ENCODE measurements around the gene CLMN.

CLMN gene

DNA sequence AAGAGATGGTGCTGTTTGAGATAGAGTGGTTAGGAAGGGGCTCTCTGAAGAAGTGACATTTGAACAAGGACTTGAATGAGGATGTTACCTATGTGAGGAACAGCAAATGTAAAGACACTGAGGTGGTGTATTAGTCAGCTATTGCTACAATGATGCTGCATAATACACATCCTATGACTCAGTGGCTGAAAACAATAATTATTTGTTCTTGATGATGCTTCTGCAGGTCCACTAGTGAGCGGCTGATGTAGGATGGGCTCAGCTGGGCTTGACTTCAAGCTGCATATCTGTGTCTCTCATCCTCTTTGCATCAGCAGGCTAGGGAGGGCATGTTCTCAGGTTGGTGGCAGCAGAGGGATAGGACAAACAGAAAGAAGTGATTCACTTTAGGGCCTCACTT is 21.4 kb upstream of the CLMN start:
- no peak for DNase-seq (ENCODE audit: low read depth)

DNA sequence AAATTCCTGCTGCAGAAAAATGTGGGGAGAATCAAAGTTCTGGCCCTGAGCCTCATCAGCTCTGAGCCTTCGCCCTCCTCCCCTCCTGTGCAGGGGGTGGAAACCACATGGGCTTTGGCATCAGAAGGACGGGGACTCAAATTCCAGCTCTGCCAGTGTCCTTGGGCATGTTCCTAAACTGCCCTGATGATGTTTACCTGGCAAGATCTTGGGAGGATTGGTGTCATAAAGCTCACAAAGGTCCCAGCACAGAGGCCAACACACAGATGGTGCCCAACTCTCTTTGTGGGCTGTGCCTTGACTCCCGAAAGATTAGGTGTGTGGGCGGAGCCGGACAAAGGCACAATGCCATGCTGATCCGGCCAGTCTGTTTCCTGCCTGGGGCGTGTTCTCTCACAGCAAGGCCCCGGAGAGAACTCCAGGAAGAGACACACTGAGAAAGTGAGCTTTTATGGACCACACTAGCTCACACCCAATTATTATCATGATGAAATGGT is 20.5 kb upstream of the CLMN start:
- no peak for DNase-seq (ENCODE audit: low read depth)

DNA sequence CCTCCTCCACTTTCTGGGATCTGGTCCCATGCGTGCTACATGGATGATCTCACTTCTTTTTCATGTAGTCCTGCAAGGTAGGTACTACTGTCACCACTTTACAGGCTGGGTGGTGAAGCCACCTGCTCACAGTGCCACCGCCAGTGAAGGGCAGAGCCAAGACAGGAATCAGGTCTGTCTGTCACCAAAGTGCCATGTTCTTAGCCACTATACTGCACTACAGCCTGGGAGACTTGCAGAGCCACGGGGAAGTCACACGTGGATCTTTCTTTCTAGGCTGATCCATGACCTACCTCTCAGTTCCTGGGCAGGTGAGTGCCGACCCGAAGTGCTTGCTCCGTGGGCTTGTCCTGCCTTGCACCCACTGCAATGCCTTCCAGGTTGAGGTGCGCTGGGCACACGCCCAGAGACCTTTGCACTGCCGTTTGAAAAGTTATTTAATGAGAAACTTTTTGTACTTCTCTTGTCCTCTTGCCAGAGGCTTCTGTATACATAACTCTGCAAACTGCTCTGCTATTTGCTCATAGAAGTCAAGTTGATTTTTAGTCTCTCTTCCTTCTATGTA is 19.7 kb upstream of the CLMN start:
- DNase-seq (ENCODE audit: low read depth), result no peak

- no peak for DNase-seq (ENCODE audit: low read depth)
These were observed 18.7 kb upstream of the CLMN start for GRCh38 chr14:95338436-95338835.

GRCh38 chr14:95337041-95337595 is 17.4 kb upstream of the CLMN start:
- DNase-seq (ENCODE audit: low read depth), result no peak

GRCh38 chr14:95336192-95336760 is 16.6 kb upstream of the CLMN start:
- no peak for DNase-seq (ENCODE audit: low read depth)

GRCh38 chr14:95335071-95335470 is 15.4 kb upstream of the CLMN start:
- no peak for DNase-seq (ENCODE audit: low read depth)

DNA sequence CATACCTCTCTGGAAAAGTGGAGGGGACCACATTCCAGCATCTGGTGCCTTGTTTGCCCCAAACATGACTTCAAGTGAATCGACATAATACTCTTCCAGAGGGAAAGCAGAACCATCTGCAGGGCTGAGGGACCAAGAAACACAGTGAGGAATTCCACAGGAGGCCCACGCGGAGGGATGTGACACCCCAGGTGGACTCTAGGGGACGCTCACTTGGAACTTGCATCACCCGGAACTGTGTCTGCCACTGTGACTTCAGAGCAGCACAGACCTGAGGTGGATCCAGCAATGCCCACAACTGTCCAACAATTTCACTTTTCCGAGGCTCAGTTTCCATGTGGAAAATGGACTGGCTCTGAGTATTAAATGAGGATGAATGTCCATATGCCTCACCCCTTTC is 14.3 kb upstream of the CLMN start:
- no peak for DNase-seq (ENCODE audit: low read depth)

- DNase-seq (ENCODE audit: low read depth), result no peak
These were observed 12.9 kb upstream of the CLMN start for GRCh38 chr14:95332641-95333040.

DNA sequence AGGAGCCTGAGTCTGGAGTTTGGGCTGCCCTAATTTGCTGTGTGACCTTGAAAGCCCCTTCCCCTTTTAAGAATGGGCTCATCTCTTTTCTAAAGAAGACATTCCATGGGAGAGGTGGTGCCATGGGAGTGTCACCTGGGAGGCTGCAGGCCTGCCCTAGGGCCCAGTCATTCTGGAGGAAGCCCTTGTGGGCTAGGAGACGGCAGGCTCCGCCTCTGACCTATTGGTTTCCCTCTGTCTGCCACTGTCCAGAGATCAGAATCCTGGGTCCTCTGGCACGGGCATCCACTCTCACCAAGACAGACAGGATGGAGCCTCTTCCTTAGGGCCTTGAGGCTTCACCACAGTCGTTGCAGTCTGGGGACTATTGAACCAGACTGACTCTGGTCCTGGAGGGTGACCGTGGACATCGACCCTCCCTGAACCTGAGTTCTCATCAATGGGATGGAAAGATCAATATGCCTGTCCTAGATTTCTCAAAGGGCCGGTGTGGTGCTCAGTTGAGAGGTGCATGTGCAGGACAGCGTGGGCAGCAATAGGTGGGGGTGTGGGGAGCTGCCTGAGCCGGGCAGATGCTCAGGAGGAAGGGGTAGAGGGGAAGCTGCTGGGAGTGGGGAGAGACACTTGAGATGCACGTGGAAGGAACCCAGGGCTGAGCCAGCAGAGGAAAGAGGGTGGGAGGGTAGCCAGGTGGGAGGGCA is 12.2 kb upstream of the CLMN start:
- DNase-seq (ENCODE audit: low read depth), result no peak

DNA sequence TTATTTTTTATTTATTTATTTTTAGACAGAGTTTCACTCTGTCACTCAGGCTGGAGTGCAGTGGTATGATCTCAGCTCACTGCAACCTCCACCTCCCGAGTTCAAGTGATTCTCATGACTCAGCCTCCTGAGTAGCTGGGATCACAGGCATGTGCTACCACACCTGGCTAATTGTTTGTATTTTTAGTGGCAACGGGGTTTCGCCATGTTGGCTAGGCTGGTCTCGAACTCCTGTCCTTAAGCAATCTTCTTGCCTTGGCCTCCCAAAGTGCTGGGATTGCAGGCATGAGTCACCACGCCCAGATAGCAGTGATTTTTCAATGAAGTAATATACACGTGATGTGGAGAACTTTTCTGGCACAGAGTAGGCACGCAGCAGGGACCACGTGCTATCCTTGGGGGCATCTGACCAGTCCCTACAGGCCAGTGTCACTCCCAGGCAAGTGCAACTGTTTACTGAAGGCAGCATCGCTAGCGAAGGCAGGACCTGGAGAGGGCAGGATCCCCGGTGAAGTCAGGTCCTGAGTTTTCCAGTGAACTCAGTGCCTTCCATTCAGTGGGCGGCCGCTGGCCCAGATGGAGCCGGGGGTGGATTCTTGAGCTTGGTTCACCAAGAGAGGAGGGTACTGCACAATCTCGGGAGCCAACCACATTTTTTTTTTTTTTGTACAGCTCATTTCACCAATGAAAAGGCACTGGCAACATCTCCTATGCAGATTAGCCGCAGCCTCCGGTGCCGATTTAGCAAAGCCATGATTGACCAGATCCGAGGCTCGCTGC is 11.1 kb upstream of the CLMN start:
- no peak for DNase-seq (ENCODE audit: low read depth)

DNA sequence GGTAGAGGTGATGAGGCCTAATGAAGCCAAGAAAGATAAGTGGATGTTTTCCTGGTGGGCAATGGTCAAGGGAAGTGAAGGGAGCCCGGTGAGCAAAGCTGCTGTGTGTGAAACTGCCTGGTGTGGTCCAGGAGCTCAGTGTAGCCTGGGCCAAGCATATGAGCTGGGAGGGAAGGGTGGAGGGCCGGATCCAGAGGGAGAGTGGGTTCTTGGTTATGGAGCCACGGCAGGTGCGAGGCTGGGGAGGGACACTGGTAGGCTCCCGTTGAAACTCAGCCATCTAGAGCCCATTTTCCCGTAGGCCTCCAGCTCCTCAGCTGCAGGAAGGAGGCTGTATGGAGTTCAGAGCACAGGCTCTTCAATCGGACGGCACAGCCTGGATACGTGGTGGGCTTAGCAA is 10.2 kb upstream of the CLMN start:
- no peak for DNase-seq (ENCODE audit: low read depth)

GRCh38 chr14:95328729-95329503 is 9.2 kb upstream of the CLMN start:
- DNase-seq (ENCODE audit: low read depth), result no peak

- DNase-seq (ENCODE audit: low read depth), result no peak
These were observed 8.1 kb upstream of the CLMN start for GRCh38 chr14:95327558-95328374.

GRCh38 chr14:95326987-95327386 is 7.3 kb upstream of the CLMN start:
- DNase-seq (ENCODE audit: low read depth), result no peak

DNA sequence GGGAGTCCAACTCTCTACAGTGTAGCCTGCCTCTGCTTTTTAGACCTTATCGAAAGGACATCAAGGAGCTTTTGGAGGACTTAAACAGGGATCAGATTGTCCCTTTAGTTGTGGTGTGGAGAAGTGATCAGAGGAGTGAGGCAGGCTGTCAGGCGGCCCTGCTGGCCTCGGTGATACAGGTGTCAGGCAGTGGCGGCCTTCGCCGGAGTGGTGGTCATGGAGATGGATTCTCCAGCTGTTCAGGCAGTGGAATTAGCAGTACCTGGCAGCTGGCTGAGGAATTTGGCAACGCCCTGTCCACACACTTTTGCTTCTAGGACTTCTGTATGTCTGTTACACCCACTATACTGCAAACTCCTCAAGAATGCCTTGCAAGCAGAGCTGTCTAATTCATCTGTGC is 4.2 kb upstream of the CLMN start:
- no peak for DNase-seq (ENCODE audit: low read depth)

GRCh38 chr14:95323361-95323760 is 3.7 kb upstream of the CLMN start:
- no peak for DNase-seq (ENCODE audit: low read depth)

DNA sequence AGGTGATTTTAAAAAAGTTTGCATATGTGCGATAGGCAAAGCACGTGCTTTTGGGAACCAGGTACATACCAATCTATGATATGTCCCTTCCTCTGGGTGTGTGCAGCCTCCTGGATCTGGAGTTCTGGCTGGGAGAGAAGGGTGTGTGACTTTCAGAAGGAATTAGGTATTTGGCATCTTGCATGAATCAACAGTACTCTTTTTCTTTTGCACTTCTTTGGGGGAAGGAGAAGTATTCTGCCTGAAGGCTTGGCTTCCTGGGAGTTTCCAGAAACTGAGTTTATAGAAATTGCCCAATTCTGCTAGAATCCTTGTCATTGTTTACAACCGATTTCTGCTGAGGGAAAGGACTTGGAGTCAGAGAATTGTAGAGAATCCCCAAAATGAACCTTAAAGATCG is 2.9 kb upstream of the CLMN start:
- DNase-seq (ENCODE audit: low read depth), result no peak

GRCh38 chr14:95321693-95322455 is 2.2 kb upstream of the CLMN start:
- no peak for DNase-seq (ENCODE audit: low read depth)

GRCh38 chr14:95320955-95321600 is 1.4 kb upstream of the CLMN start:
- DNase-seq (ENCODE audit: low read depth), result no peak

Data from stimulated activated CD8-positive, alpha-beta memory T cell treated with anti-CD3 and anti-CD28 coated beads, Interleukin-15, amount 100 ng/mL, for 1 hour (primary cell).